Measurements from ENCODE around the gene CYB5RL. TPM values are rescaled to one million over a fixed set of nuclear protein-coding genes. Genes with fewer than 3 reads are reported as not detected.

The CYB5RL gene
- total RNA-seq, 1 donor from 2014 or later: 8.7 TPM

DNA sequence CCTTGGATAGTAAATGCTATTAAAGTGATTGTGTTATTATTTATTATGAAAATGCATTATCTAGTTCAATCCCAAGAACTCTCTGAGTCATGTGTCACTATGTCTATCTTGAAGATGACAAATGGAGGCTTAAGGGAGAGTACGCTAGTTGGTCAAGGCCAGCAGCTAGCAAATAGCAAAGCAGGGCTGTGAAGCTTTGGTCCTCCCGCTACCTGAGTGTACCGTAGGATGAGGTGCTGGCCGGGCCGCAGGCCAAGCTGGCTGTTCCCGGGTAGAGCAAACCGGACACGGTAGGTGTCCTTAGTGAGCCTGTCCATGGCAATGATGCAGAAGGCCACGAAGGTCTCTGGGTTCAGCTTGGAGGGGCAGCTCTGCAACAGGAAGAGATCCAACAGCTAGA is 9.3 kb downstream of the CYB5RL start:
- no peak for DNase-seq
- Mint-ChIP-seq H3K4me3 (no peak overlapping the region), H3K27ac (no peak overlapping the region), H3K9me3 (no peaks in the 10 kb centered on the region), H3K36me3 (ENCODE audit: low read depth) (peaks cover 63% of the 10 kb centered on the region), H3K4me1 (no peaks in the 10 kb centered on the region), H3K27me3 (no peaks in the 10 kb centered on the region)
- TF ChIP-seq, protein P1, sequence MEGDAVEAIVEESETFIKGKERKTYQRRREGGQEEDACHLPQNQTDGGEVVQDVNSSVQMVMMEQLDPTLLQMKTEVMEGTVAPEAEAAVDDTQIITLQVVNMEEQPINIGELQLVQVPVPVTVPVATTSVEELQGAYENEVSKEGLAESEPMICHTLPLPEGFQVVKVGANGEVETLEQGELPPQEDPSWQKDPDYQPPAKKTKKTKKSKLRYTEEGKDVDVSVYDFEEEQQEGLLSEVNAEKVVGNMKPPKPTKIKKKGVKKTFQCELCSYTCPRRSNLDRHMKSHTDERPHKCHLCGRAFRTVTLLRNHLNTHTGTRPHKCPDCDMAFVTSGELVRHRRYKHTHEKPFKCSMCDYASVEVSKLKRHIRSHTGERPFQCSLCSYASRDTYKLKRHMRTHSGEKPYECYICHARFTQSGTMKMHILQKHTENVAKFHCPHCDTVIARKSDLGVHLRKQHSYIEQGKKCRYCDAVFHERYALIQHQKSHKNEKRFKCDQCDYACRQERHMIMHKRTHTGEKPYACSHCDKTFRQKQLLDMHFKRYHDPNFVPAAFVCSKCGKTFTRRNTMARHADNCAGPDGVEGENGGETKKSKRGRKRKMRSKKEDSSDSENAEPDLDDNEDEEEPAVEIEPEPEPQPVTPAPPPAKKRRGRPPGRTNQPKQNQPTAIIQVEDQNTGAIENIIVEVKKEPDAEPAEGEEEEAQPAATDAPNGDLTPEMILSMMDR (IDR thresholded peaks at IDR 0.05): no peak
- POLR2A ChIA-PET: interaction anchor here (1.8 kb wide), 1 partner anchor 9 kb away, joined by 5 read pairs; the partner anchor contains the start of genes CYB5RL and MRPL37
- no peak for ATAC-seq (ENCODE audit: low read depth)
- CTCF ChIA-PET: no interaction called here
- intact Hi-C loops (cut with micrococcal nuclease): no loop called here

GRCh38 chr1:54188291-54188690 is 11.5 kb downstream of the CYB5RL start:
- DNase-seq (no peak), ATAC-seq (ENCODE audit: low read depth) (no peak)
- TF ChIP-seq, protein P1 (IDR thresholded peaks at IDR 0.05): no peak
- Mint-ChIP-seq H3K9me3 (no peaks in the 10 kb centered on the region), H3K4me3 (no peak overlapping the region), H3K27me3 (no peaks in the 10 kb centered on the region), H3K4me1 (no peaks in the 10 kb centered on the region), H3K36me3 (ENCODE audit: low read depth) (peaks cover 67% of the 10 kb centered on the region), H3K27ac (no peak overlapping the region)
- CTCF ChIA-PET: no interaction called here
- POLR2A ChIA-PET: no interaction called here
- intact Hi-C loops (cut with micrococcal nuclease): no loop called here

DNA sequence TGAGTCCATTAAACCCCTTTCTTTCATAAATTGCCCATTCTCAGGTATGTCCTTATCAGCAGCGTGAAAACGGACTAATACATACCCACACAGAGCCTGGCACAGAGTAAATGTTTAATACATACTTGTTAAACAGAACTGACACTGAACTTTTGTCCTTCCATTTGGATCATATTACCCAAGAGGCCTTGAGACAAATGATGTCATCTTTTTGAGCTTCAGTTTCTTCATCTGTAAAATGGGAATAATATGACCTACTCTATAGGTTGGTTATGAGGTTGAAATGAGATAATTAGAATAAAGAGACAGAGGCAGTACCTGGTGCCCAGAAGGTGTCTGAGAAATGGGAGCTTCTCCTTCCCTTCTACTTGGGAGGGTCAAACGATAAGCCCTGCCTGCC is 13.8 kb downstream of the CYB5RL start:
- peaks cover 62% of the 10 kb centered on the region for H3K36me3 Mint-ChIP-seq (ENCODE audit: low read depth)
- TF ChIP-seq, protein P1 (IDR thresholded peaks at IDR 0.05): no peak
- ChIA-PET POLR2A (no interaction called here), CTCF (no interaction called here)
- no peaks in the 10 kb centered on the region for H3K27me3 Mint-ChIP-seq
- H3K4me3 Mint-ChIP-seq: no peak overlapping the region
- DNase-seq (no peak), ATAC-seq (ENCODE audit: low read depth) (no peak)
- no peaks in the 10 kb centered on the region for H3K4me1 Mint-ChIP-seq
- H3K27ac Mint-ChIP-seq: no peak overlapping the region
- intact Hi-C loops (cut with micrococcal nuclease): no loop called here
- H3K9me3 Mint-ChIP-seq: no peaks in the 10 kb centered on the region

DNA sequence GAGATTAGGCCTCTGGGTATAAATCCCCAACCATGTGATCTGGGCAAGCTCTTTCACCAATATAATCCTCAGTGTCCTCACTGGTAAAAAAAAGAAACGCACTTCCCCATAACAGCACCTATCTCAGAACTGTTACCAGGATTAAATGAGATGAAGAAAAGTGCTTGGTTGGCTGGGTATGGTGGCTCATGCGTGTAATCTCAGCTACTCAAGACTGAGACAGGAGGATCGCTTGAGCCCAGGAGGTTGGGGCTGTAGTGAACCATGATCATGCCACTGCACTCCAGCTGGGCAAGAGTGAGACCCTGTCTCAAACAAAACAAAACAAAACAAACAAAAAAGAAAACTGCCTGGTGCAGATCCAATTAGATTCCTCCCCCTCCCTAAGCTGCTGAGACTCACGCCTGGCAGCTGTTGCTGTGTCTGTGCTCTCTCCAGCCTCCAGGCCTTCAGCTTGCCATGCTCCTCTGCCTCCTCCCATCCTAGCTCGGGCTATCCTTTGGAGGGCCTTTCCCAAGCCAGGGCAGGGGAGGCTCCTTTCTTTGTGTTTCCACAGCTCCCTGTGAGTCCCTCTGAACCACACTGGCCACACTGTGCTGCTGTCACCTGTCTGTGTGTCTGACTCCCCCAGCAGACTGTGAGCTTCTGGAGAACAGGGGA is 19.0 kb downstream of the CYB5RL start:
- Mint-ChIP-seq H3K9me3 (no peaks in the 10 kb centered on the region), H3K36me3 (ENCODE audit: low read depth) (peaks cover 46% of the 10 kb centered on the region), H3K4me1 (no peaks in the 10 kb centered on the region), H3K4me3 (no peak overlapping the region), H3K27me3 (no peaks in the 10 kb centered on the region), H3K27ac (no peak overlapping the region)
- no peak for DNase-seq
- ChIA-PET CTCF (interaction anchor here (1.6 kb wide), 1 partner anchor 308 kb away, joined by 15 read pairs; no protein-coding TSS in a partner anchor), POLR2A (no interaction called here)
- intact Hi-C loops (cut with micrococcal nuclease): no loop called here
- ATAC-seq (ENCODE audit: low read depth): no peak
- TF ChIP-seq, protein P1 (IDR thresholded peaks at IDR 0.05): no peak

- H3K27ac Mint-ChIP-seq: no peak overlapping the region
- ChIA-PET CTCF (no interaction called here), POLR2A (no interaction called here)
- DNase-seq (no peak), ATAC-seq (ENCODE audit: low read depth) (no peak)
- no peak overlapping the region for H3K4me3 Mint-ChIP-seq
- TF ChIP-seq, protein P1 (IDR thresholded peaks at IDR 0.05): no peak
- H3K27me3 Mint-ChIP-seq: no peaks in the 10 kb centered on the region
- intact Hi-C loops (cut with micrococcal nuclease): no loop called here
- peaks cover 30% of the 10 kb centered on the region for H3K36me3 Mint-ChIP-seq (ENCODE audit: low read depth)
- H3K4me1 Mint-ChIP-seq: no peaks in the 10 kb centered on the region
- no peaks in the 10 kb centered on the region for H3K9me3 Mint-ChIP-seq
Observed at GRCh38 chr1:54178296-54179070, 21.3 kb downstream of the CYB5RL start.

Data from activated B cell treated with CpG ODN at 0.5 μM for 24 hours (primary cell).